ENCODE data around the gene ADCY1. TPM values are rescaled to one million over a fixed set of nuclear protein-coding genes. Genes with fewer than 3 reads are reported as not detected.

The ADCY1 gene
- total RNA-seq, 2 donors from 2014 or later, result 1.1 TPM

- no peak overlapping the region for H3K27ac ChIP-seq
- no peaks in the 10 kb centered on the region for H3K9me3 ChIP-seq
- H3K4me1 ChIP-seq, result no peaks in the 10 kb centered on the region
- H3K4me3 ChIP-seq, result no peak overlapping the region
- intact Hi-C loops (cut with DNase I), result no loop called here
- no peaks in the 10 kb centered on the region for H3K36me3 ChIP-seq
- no peak for DNase-seq
- H3K9ac ChIP-seq (ENCODE audit: low read depth in 2 of 2, low read length in 2 of 2), result no peak overlapping the region
- H3K27me3 ChIP-seq, result no peaks in the 10 kb centered on the region
- no peak for TF ChIP-seq CTCF (IDR thresholded peaks at IDR 0.05)
These were observed 8.1 kb downstream of the ADCY1 start for GRCh38 chr7:45582136-45582749.

- Histone ChIP-seq H3K27me3 (no peaks in the 10 kb centered on the region), H3K36me3 (no peaks in the 10 kb centered on the region), H3K4me3 (no peak overlapping the region), H3K27ac (no peak overlapping the region), H3K9me3 (no peaks in the 10 kb centered on the region), H3K9ac (ENCODE audit: low read depth in 2 of 2, low read length in 2 of 2) (no peak overlapping the region), H3K4me1 (no peaks in the 10 kb centered on the region)
- no peak for DNase-seq
- TF ChIP-seq CTCF (IDR thresholded peaks at IDR 0.05), result no peak
- intact Hi-C loops (cut with DNase I), result no loop called here
These were observed 8.7 kb downstream of the ADCY1 start for GRCh38 chr7:45582868-45583277.

- no peaks in the 10 kb centered on the region for H3K4me1 ChIP-seq
- H3K36me3 ChIP-seq, result no peaks in the 10 kb centered on the region
- intact Hi-C loops (cut with DNase I), result no loop called here
- DNase-seq, result no peak
- no peak overlapping the region for H3K27ac ChIP-seq
- no peaks in the 10 kb centered on the region for H3K9me3 ChIP-seq
- no peak overlapping the region for H3K9ac ChIP-seq (ENCODE audit: low read depth in 2 of 2, low read length in 2 of 2)
- no peak for TF ChIP-seq CTCF (IDR thresholded peaks at IDR 0.05)
- H3K4me3 ChIP-seq, result no peak overlapping the region
- no peaks in the 10 kb centered on the region for H3K27me3 ChIP-seq
These were observed 9.1 kb downstream of the ADCY1 start for GRCh38 chr7:45583296-45583695.

- no peaks in the 10 kb centered on the region for H3K27me3 ChIP-seq
- no peak overlapping the region for H3K9ac ChIP-seq (ENCODE audit: low read depth in 2 of 2, low read length in 2 of 2)
- no peak overlapping the region for H3K27ac ChIP-seq
- H3K4me3 ChIP-seq, result no peak overlapping the region
- no peak for TF ChIP-seq CTCF (IDR thresholded peaks at IDR 0.05)
- H3K4me1 ChIP-seq, result no peaks in the 10 kb centered on the region
- DNase-seq, result no peak
- intact Hi-C loops (cut with DNase I), result no loop called here
- H3K36me3 ChIP-seq, result no peaks in the 10 kb centered on the region
- no peaks in the 10 kb centered on the region for H3K9me3 ChIP-seq
These were observed 10.4 kb downstream of the ADCY1 start for GRCh38 chr7:45584261-45585210.

- intact Hi-C loops (cut with DNase I), result no loop called here
- no peak for DNase-seq
- H3K9me3 ChIP-seq, result no peaks in the 10 kb centered on the region
These were observed 11.5 kb downstream of the ADCY1 start for GRCh38 chr7:45585628-45586027.

More at GRCh38 chr7:45585628-45586027, 11.5 kb downstream of the ADCY1 start:
- no peak overlapping the region for H3K4me3 ChIP-seq
- no peaks in the 10 kb centered on the region for H3K27me3 ChIP-seq
- H3K9ac ChIP-seq (ENCODE audit: low read depth in 2 of 2, low read length in 2 of 2), result no peak overlapping the region
- no peak overlapping the region for H3K27ac ChIP-seq
- no peaks in the 10 kb centered on the region for H3K36me3 ChIP-seq
- no peaks in the 10 kb centered on the region for H3K4me1 ChIP-seq
- no peak for TF ChIP-seq CTCF (IDR thresholded peaks at IDR 0.05)
